HUES48 (cell line): ENCODE data around the gene GORASP1.

ENCODE experiments used
- H3K27ac ChIP-seq: one replicate; pipeline ENCODE4 v1.7.0; 2013; ENCODE audit warnings: low read depth, low read length, inconsistent platforms
- H3K27me3 ChIP-seq: 2 replicates; pipeline ENCODE4 v1.6.1; 2013; ENCODE audit warnings: mild to moderate bottlenecking, low read length; ENCODE audit not compliant: control insufficient read depth, insufficient read depth
- H3K36me3 ChIP-seq: 2 replicates; pipeline ENCODE4 v1.6.1; 2013; ENCODE audit warnings: low read length; ENCODE audit not compliant: control insufficient read depth, insufficient read depth
- H3K4me1 ChIP-seq: 2 replicates; pipeline ENCODE4 v1.6.1; 2013; ENCODE audit warnings: mild to moderate bottlenecking, low read length; ENCODE audit not compliant: control insufficient read depth, insufficient read depth
- H3K4me3 ChIP-seq: 2 replicates; pipeline ENCODE4 v1.5.1; 2013; ENCODE audit warnings: mild to moderate bottlenecking, low read depth, low read length
- H3K9ac ChIP-seq: 2 replicates; pipeline ENCODE4 v1.6.1; 2013; ENCODE audit warnings: mild to moderate bottlenecking, low read depth, low read length, moderate library complexity
- H3K9me3 ChIP-seq: 2 replicates; pipeline ENCODE4 v1.6.1; 2013; ENCODE audit warnings: low read length; ENCODE audit not compliant: control insufficient read depth, insufficient read depth

GORASP1 gene

GRCh38 chr3:39106851-39107387, 508 bp downstream of the GORASP1 start:
- Histone ChIP-seq H3K27ac (peak overlapping the region; percentile 30), H3K9ac (peak overlapping the region; percentile 71), H3K9me3 (no peaks in the 10 kb centered on the region), H3K27me3 (no peaks in the 10 kb centered on the region), H3K36me3 (no peaks in the 10 kb centered on the region), H3K4me3 (peak overlapping the region; percentile 92), H3K4me1 (no peaks in the 10 kb centered on the region)

DNA sequence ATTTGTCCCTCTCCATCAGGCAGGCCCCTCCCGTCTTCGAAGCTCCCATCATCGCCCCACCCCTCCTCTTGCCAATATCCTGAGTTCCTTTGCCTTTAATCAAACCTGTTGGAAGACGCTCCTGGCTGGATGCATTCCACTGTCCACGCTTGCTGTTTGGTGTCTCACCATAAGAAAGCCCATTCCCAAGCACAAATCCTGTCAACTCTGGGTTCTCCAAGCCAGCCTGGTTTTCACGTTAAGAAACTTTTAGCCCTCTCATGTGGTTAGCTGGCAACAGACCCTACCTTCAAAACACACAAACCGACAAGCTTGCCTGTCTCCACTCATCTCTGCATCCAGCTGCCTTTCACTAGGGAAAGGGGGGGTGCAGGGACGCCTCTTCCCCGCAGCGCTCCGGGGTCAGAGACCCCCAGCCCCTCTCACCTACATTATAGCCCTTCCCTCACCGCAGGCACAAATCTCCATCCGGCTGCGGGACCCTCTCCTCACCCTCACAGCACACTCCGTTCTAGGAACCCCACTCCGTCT, 1.1 kb downstream of the GORASP1 start:
- H3K27me3 ChIP-seq: no peaks in the 10 kb centered on the region
- peak overlapping the region; percentile 71; the same call in 1 of the 2 replicates for H3K9ac ChIP-seq
- H3K4me1 ChIP-seq: no peaks in the 10 kb centered on the region
- no peak overlapping the region for H3K27ac ChIP-seq
- peak overlapping the region; percentile 92 for H3K4me3 ChIP-seq
- H3K36me3 ChIP-seq: no peaks in the 10 kb centered on the region
- H3K9me3 ChIP-seq: no peaks in the 10 kb centered on the region

GRCh38 chr3:39105687-39106063, 1.8 kb downstream of the GORASP1 start:
- H3K4me1 ChIP-seq: no peaks in the 10 kb centered on the region
- no peak overlapping the region for H3K4me3 ChIP-seq
- H3K9me3 ChIP-seq: no peaks in the 10 kb centered on the region
- H3K36me3 ChIP-seq: 0 out of 2 replicates have a peak, but pooled peaks cover 2% of the 10 kb centered on the region
- H3K9ac ChIP-seq: no peak overlapping the region
- no peak overlapping the region for H3K27ac ChIP-seq
- no peaks in the 10 kb centered on the region for H3K27me3 ChIP-seq

GRCh38 chr3:39104961-39105686, 2.3 kb downstream of the GORASP1 start:
- no peak overlapping the region for H3K4me3 ChIP-seq
- no peaks in the 10 kb centered on the region for H3K9me3 ChIP-seq
- H3K27me3 ChIP-seq: no peaks in the 10 kb centered on the region
- peaks cover 7% of the 10 kb centered on the region; the same call in 1 of the 2 replicates for H3K36me3 ChIP-seq
- H3K9ac ChIP-seq: no peak overlapping the region
- H3K27ac ChIP-seq: no peak overlapping the region
- no peaks in the 10 kb centered on the region for H3K4me1 ChIP-seq

GRCh38 chr3:39103791-39104552, 3.5 kb downstream of the GORASP1 start:
- Histone ChIP-seq H3K27ac (no peak overlapping the region), H3K9ac (no peak overlapping the region), H3K9me3 (no peaks in the 10 kb centered on the region), H3K36me3 (peaks cover 18% of the 10 kb centered on the region), H3K4me3 (no peak overlapping the region), H3K27me3 (no peaks in the 10 kb centered on the region), H3K4me1 (no peaks in the 10 kb centered on the region)

DNA sequence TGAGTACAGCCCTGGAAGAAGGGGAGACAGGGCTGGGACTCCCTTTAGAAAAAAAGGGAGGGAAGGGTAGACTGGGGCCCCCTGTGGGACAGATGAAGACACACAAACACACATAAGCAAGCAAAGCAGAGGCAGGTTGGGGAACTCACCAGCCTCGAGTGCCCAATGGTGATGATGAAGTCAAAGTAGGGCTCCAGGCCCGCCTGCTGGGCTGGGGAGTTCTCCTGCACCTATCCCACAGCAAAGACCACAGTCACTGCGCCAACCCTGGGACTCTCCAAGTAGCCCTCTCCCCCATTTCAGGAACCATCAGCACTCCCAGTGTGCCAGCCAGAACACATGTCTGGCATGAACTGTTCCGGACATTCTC, 4.1 kb downstream of the GORASP1 start:
- no peak overlapping the region for H3K4me3 ChIP-seq
- H3K9me3 ChIP-seq: no peaks in the 10 kb centered on the region
- H3K4me1 ChIP-seq: no peaks in the 10 kb centered on the region
- peaks cover 25% of the 10 kb centered on the region for H3K36me3 ChIP-seq
- no peak overlapping the region for H3K9ac ChIP-seq
- no peaks in the 10 kb centered on the region for H3K27me3 ChIP-seq
- H3K27ac ChIP-seq: no peak overlapping the region

GRCh38 chr3:39102504-39103323, 4.7 kb downstream of the GORASP1 start:
- H3K27me3 ChIP-seq: no peaks in the 10 kb centered on the region
- no peak overlapping the region for H3K27ac ChIP-seq
- H3K4me3 ChIP-seq: no peak overlapping the region
- H3K36me3 ChIP-seq: peaks cover 31% of the 10 kb centered on the region
- no peaks in the 10 kb centered on the region for H3K9me3 ChIP-seq
- no peaks in the 10 kb centered on the region for H3K4me1 ChIP-seq
- H3K9ac ChIP-seq: no peak overlapping the region

DNA sequence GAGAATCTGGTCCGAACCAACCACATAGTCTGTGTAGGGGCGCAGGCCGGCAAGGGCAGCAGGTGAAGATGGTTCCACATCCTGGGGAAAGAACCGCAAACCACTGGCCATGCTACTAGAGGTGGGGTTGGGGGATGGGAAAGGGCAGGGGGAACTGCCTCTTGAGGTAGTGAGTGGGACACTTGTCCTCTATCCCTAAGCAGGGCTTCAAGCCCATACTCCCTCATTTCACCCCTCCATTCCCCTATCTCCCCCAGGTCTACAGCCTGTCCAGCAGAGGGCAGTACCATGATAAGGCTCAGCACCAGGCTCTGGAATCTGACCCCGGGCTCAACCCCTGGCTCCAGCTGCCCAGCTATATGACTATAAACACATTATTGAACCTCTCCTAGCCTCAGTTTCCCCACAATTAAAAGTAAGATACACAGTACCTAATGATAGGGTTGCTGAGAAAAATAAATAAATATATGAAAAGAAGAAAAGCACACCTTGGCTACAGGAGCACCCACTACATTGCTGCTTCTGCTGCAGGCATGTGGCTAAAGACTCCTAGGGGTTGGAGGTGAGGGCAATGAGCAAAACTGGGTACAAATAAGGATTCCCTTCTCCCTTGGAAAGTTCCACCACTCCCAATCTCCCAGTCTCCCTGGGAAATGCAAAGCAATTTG, 6.3 kb downstream of the GORASP1 start:
- Histone ChIP-seq H3K4me3 (no peak overlapping the region), H3K9ac (no peak overlapping the region), H3K36me3 (peaks cover 46% of the 10 kb centered on the region), H3K4me1 (no peaks in the 10 kb centered on the region; the same call in 1 of the 2 replicates), H3K27me3 (no peaks in the 10 kb centered on the region), H3K27ac (no peak overlapping the region), H3K9me3 (no peaks in the 10 kb centered on the region)

GRCh38 chr3:39100500-39100886, 6.9 kb downstream of the GORASP1 start:
- Histone ChIP-seq H3K27me3 (no peaks in the 10 kb centered on the region), H3K27ac (no peak overlapping the region), H3K4me3 (no peak overlapping the region)

More at GRCh38 chr3:39100500-39100886, 6.9 kb downstream of the GORASP1 start:
- Histone ChIP-seq H3K9me3 (no peaks in the 10 kb centered on the region), H3K4me1 (no peaks in the 10 kb centered on the region; the same call in 1 of the 2 replicates), H3K9ac (no peak overlapping the region), H3K36me3 (peaks cover 53% of the 10 kb centered on the region)
